ENCODE data around the gene CLK3. TPM values are rescaled to one million over a fixed set of nuclear protein-coding genes. Genes with fewer than 3 reads are reported as not detected.

Gene CLK3
- total and polyA plus RNA-seq, 2 of the 13 experiments (the other 11 are each of a cell fraction or from before 2014, with no cell fraction given), result 41.5 to 82.0 TPM

- H3K36me3 ChIP-seq (replicated peaks in 1 of 2; ENCODE audit: control insufficient read depth in 1 of 2, insufficient read depth in 2 of 2, low read length in 2 of 2), result peaks cover 11 to 53% of the 10 kb centered on the region in 2 experiments
- in situ Hi-C loops (cut with HindIII; ENCODE audit: extremely low pct_ligation_motif_present, low pct_unique_long_range_greater_than_20kb) (no loop called here), intact Hi-C loops (cut with micrococcal nuclease; ENCODE audit: unreplicated experiment) (no loop called here)
- H2AFZ ChIP-seq (ENCODE audit: low read length), result no peak overlapping the region
- H4K20me1 ChIP-seq (ENCODE audit: insufficient read depth, low read length), result no peaks in the 10 kb centered on the region
- 96% methylated on average over 7 of the region's 7 CpGs for WGBS (ENCODE audit: low lambda C conversion rate)
- H3K79me2 ChIP-seq (ENCODE audit: insufficient read depth, low read length), result peaks cover 10% of the 10 kb centered on the region
- no peaks in the 10 kb centered on the region for H3K27me3 ChIP-seq (ENCODE audit: control insufficient read depth in 1 of 2, insufficient read depth in 2 of 2, low read length in 2 of 2)
- no peak overlapping the region for H3K9ac ChIP-seq (ENCODE audit: insufficient read depth, low read depth, low read length)
- TSS peak; percentile 46 for BruUV-seq (replicated peaks)
- no peaks in the 10 kb centered on the region for H3K9me3 ChIP-seq (ENCODE audit: low read length)
- FAIRE-seq, result no peak
- H3K4me1 ChIP-seq (ENCODE audit: insufficient read depth, low read length), result peaks cover 19% of the 10 kb centered on the region
- no peak for DNase-seq (ENCODE audit: low spot score)
- ATAC-seq, result no peak
- POLR2A ChIA-PET, result no interaction called here
- no peak overlapping the region for H3K4me2 ChIP-seq (ENCODE audit: low read depth, low read length)
- CTCF ChIA-PET (ENCODE audit: low intra/inter-chr PET ratio, low total read pairs), result no interaction called here
- H3K4me3 ChIP-seq (replicated peaks in 1 of 3; ENCODE audit: insufficient read depth in 1 of 3, low read depth in 2 of 3, low read length in 3 of 3), result no peak overlapping the region
- H3K27ac ChIP-seq (ENCODE audit: extremely low read length, insufficient read depth, low read length), result no peak overlapping the region
- no peak for TF ChIP-seq ZNF451 (CRISPR knock-in tag; IDR thresholded peaks at IDR 0.05)
Measured at GRCh38 chr15:74653426-74654102, 37.9 kb downstream of the CLK3 start.

- in situ Hi-C loops (cut with HindIII; ENCODE audit: extremely low pct_ligation_motif_present, low pct_unique_long_range_greater_than_20kb), result no loop called here
Measured at GRCh38 chr15:74655424-74655823, 39.8 kb downstream of the CLK3 start.

More at GRCh38 chr15:74655424-74655823, 39.8 kb downstream of the CLK3 start:
- Histone ChIP-seq H3K79me2 (ENCODE audit: insufficient read depth, low read length) (peaks cover 10% of the 10 kb centered on the region), H3K36me3 (replicated peaks in 1 of 2; ENCODE audit: control insufficient read depth in 1 of 2, insufficient read depth in 2 of 2, low read length in 2 of 2) (peaks cover 9 to 43% of the 10 kb centered on the region in 2 experiments), H3K4me2 (ENCODE audit: low read depth, low read length) (no peak overlapping the region), H3K9ac (ENCODE audit: insufficient read depth, low read depth, low read length) (no peak overlapping the region), H3K27me3 (ENCODE audit: control insufficient read depth in 1 of 2, insufficient read depth in 2 of 2, low read length in 2 of 2) (no peaks in the 10 kb centered on the region), H3K4me1 (ENCODE audit: insufficient read depth, low read length) (peaks cover 19% of the 10 kb centered on the region), H4K20me1 (ENCODE audit: insufficient read depth, low read length) (no peaks in the 10 kb centered on the region), H2AFZ (ENCODE audit: low read length) (no peak overlapping the region), H3K27ac (ENCODE audit: extremely low read length, insufficient read depth, low read length) (no peak overlapping the region), H3K4me3 (replicated peaks in 1 of 3; ENCODE audit: insufficient read depth in 1 of 3, low read depth in 2 of 3, low read length in 3 of 3) (no peak overlapping the region), H3K9me3 (ENCODE audit: low read length) (no peaks in the 10 kb centered on the region)
- 95% methylated on average over 7 of the region's 7 CpGs for WGBS (ENCODE audit: low lambda C conversion rate)
- DNase-seq (ENCODE audit: low spot score) (no peak), FAIRE-seq (no peak), ATAC-seq (no peak)
- TF ChIP-seq XRCC5 (optimal IDR thresholded peaks at IDR 0.05; ENCODE audit: low read length), result no peak
- BruUV-seq (replicated peaks), result no TSS peak
- ChIA-PET POLR2A (no interaction called here), CTCF (ENCODE audit: low intra/inter-chr PET ratio, low total read pairs) (no interaction called here)
- intact Hi-C loops (cut with micrococcal nuclease; ENCODE audit: unreplicated experiment), result loop anchor here (1.0 kb wide), 1 partner anchor 38 kb away; no protein-coding TSS in a partner anchor
